ENCODE results near the gene FKBP4. TPM values are rescaled to one million over a fixed set of nuclear protein-coding genes. Genes with fewer than 3 reads are reported as not detected.

Gene FKBP4
- polyA plus RNA-seq, 4 donors = 46.1 to 175 (median 137) TPM

DNA sequence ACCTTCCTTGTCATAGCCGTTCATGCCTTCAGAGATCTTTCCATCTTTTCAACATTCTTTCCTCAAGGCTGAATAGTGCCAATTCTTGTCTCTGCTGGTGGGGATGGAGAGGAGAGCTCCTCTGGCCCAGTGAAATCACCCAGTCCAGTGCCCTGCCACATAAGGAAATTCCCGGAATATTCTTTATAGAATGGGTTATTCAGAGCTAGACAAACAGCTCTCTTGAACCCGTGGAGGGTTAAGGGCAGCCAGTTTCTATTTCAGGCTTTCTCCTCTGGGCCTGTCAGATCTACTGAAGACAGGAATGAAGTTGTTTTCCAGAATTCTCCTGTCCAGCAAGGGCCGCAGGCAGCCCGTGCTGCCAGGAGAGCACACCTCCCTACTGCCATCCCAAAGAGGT lies 48.2 kb downstream of the FKBP4 start:
- no peak for DNase-seq (ENCODE audit: low read depth in 4 of 4, low spot score in 3 of 4)

DNA sequence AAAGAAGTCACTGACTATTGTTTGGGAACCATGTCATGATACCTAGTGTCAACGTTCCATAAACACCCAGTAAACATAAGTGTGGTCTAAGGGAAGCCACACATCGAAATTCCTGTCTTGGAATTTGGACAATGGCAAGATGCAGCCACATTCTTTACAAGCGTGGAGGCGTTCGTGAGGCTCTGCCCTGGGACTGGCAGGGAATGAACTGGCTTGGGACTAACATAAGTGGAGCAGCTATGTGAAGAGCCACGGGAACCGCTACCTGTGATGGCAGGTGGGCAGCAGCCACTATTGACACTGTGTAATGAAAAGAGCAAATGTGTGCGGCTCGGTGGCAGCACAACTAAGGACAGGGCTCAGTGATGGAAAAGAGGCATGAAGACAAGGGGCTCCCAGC lies 50.0 kb downstream of the FKBP4 start:
- DNase-seq (ENCODE audit: low read depth in 4 of 4, low spot score in 3 of 4) = no peak

DNA sequence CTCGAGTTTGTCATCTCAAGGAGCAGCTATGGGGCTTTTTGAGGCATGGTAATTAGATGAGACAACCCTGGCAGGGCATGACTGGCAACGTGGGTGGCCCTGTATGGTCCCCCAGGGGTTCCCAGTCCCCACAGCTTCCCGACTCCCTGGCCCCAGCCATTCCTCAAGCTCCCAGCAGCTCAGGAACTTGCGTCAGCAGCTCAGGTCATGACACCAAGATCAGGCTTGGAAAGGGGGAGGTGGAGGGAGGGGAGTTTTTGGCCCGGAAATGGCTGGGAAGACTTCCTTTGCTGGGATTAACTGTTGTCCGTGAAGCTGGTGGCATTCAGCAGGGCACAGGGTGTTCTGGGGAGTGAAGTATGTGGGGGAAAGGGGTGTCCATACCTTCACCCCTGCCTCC lies 50.5 kb downstream of the FKBP4 start:
- no peak for DNase-seq (ENCODE audit: low read depth in 4 of 4, low spot score in 3 of 4)

DNA sequence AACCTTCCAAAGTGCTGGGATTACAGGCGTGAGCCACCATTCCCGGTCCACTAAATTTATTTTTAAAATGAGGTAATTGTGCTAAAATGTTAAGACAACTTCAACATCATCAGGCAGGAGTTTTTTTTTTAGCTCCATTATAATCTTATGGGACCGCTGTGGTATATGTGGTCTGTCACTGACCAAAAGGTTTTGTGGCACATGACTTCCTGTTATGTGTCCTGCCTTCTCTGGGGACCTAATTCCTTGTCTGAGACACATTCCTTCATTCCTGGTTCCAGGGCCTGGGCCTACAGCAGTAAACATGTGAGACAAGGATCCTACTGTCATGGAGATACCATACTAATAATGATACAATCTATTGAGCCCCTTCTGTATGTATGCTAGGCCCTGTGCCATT lies 57.2 kb downstream of the FKBP4 start:
- DNase-seq (ENCODE audit: low read depth in 4 of 4, low spot score in 3 of 4) = no peak

DNA sequence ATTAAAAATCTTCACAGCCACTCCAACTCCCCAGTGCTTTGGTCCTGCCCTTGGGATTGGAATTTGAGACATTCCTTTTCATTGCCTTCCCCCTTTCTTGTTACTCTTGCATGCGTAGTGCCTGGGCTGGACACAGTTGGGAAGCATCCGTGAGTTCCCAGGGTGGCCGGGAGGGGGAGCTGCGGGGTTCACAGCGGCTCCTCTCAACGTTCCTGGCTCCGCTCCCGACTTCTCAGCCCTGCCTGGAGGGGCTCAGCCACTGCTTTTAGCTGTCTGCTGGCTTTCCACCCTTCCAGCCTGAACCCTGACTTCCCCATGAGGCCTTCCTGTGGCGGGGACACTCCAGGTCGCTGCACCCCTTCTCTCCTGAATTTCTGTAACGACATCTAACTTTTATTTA lies 58.9 kb downstream of the FKBP4 start:
- DNase-seq (ENCODE audit: low read depth in 4 of 4, low spot score in 3 of 4) = no peak

Other genes with a start within 250 kb of the FKBP4 start
- 10 to 100 TPM; 44.1 to 75.9 (median 63.0) TPM for gene ITFG2, start 17.7 kb downstream of the FKBP4 start, polyA plus RNA-seq (ENCODE audit: insufficient read length in 4 of 4)
- gene NRIP2, start 40.1 kb downstream of the FKBP4 start, polyA plus RNA-seq (ENCODE audit: insufficient read length in 4 of 4) = 10 to 100 TPM in 3 of 4 donors, 1 to 10 TPM in 1; 5.8 to 36.7 (median 31.9) TPM
- gene TEX52, start 62.1 kb downstream of the FKBP4 start, polyA plus RNA-seq (ENCODE audit: insufficient read length in 4 of 4) = 1 to 10 TPM in 2 of 4 donors, under 1 TPM in 2; 0.37 to 2.6 (median 0.72) TPM
- gene FOXM1, start 82.2 kb downstream of the FKBP4 start, polyA plus RNA-seq (ENCODE audit: insufficient read length in 4 of 4) = 10 to 100 TPM; 29.1 to 36.2 (median 31.2) TPM
- gene RHNO1, start 82.3 kb downstream of the FKBP4 start, polyA plus RNA-seq (ENCODE audit: insufficient read length in 4 of 4) = 10 to 100 TPM; 32.3 to 45.4 (median 41.8) TPM
- 10 to 100 TPM; 34.0 to 43.0 (median 35.3) TPM for gene TULP3, start 95.9 kb downstream of the FKBP4 start, polyA plus RNA-seq (ENCODE audit: insufficient read length in 4 of 4)
- 10 to 100 TPM in 3 of 4 donors, 1 to 10 TPM in 1; 9.4 to 20.0 (median 19.2) TPM for gene TEAD4, start 164.4 kb downstream of the FKBP4 start, polyA plus RNA-seq (ENCODE audit: insufficient read length in 4 of 4)

Measured in left renal pelvis (tissue), 4 donors.